MCF 10A (cell line): ENCODE results near the gene SLAMF1. TPM values are rescaled to one million over a fixed set of nuclear protein-coding genes. Genes with fewer than 3 reads are reported as not detected.

Experiments
- BruUV-seq: library from RNA; stranded (reverse); fragments of 400-500 nt; replicated peaks from 2 replicates; lab custom pipeline; 2021; lab: Mats Ljungman, UMichigan
- CTCF ChIA-PET: fragments of 300-600 bp; sonication (Branson Sonifier 250); formaldehyde crosslinking; extraction: SDS; loops from one replicate; lab custom pipeline; 2021; ENCODE audit warnings: antibody characterized with exemption, inconsistent platforms; lab: Yijun Ruan, JAX
- POLR2A ChIA-PET: fragments of 300-600, 350-650 bp; sonication (Branson Sonifier 250); formaldehyde crosslinking; extraction: SDS; loops from one replicate; lab custom pipeline; 2020; ENCODE audit warnings: antibody characterized with exemption, inconsistent platforms; lab: Yijun Ruan, JAX
- DNase-seq: peaks from one replicate; pipeline ENCODE4 v3.0.0-alpha.2; 2018; ENCODE audit not compliant: unreplicated experiment
- H3K27ac Mint-ChIP-seq: one replicate; pipeline ENCODE4 v1.8.0; 2022; ENCODE audit warnings: mild to moderate bottlenecking, low read depth, mixed read lengths; ENCODE audit not compliant: unreplicated experiment
- H3K27me3 Mint-ChIP-seq: one replicate; pipeline ENCODE4 v1.8.0; 2022; ENCODE audit warnings: mixed read lengths; ENCODE audit not compliant: insufficient read depth, unreplicated experiment
- H3K36me3 Mint-ChIP-seq: one replicate; pipeline ENCODE4 v1.8.0; 2022; ENCODE audit warnings: mild to moderate bottlenecking, moderate library complexity, mixed read lengths; ENCODE audit not compliant: insufficient read depth, unreplicated experiment
- H3K4me1 Mint-ChIP-seq: one replicate; pipeline ENCODE4 v1.8.0; 2022; ENCODE audit warnings: mixed read lengths; ENCODE audit not compliant: insufficient read depth, unreplicated experiment
- H3K4me3 Mint-ChIP-seq: one replicate; pipeline ENCODE4 v1.8.0; 2022; ENCODE audit warnings: mild to moderate bottlenecking, moderate library complexity, mixed read lengths; ENCODE audit not compliant: unreplicated experiment
- H3K9me3 Mint-ChIP-seq: one replicate; pipeline ENCODE4 v1.8.0; 2022; ENCODE audit warnings: mixed read lengths; ENCODE audit not compliant: unreplicated experiment
- intact Hi-C: fragments of 100-400 bp; cut with micrococcal nuclease; formaldehyde crosslinking; loops from 2 replicates; pipeline ENCODE4 v1.14.1; 2022
- total RNA-seq: library from RNA; stranded (reverse); gene quantifications from 2 replicates; pipeline ENCODE4 v1.2.3, GENCODE V29; 2022
- TF ChIP-seq, protein P1 (sequence below): fragments of 200-600 bp; IDR thresholded peaks from one replicate; pipeline ENCODE4 v1.8.0; 2022; ENCODE audit warnings: antibody characterized with exemption, mild to moderate bottlenecking; ENCODE audit not compliant: unreplicated experiment

The SLAMF1 gene
- total RNA-seq, 1 experiment from 2014 or later, result not detected

DNA sequence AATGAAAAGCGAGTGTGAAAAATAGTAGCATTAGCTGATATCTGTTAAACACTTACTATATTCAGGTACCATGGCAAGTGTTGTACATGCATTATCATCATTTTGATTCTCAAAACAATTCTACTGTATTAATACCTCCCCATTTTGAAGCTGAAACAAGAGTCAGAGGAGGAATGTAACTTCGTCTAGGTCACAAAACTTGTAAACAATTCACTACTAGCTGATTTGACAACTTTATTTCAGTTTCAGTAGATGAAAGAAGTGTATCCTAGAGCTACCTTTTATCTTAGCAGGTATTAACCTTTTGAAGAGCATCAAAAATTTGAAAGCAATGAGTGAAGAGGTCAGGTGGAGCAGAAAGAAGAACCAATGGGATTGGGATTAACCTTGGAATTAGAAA is 69.2 kb downstream of the SLAMF1 start:
- H3K27me3 Mint-ChIP-seq, result peaks cover 71% of the 10 kb centered on the region
- no peaks in the 10 kb centered on the region for H3K9me3 Mint-ChIP-seq

GRCh38 chr1:160576884-160577283 is 70.0 kb downstream of the SLAMF1 start:
- intact Hi-C loops, result no loop called here
- TF ChIP-seq, protein P1, sequence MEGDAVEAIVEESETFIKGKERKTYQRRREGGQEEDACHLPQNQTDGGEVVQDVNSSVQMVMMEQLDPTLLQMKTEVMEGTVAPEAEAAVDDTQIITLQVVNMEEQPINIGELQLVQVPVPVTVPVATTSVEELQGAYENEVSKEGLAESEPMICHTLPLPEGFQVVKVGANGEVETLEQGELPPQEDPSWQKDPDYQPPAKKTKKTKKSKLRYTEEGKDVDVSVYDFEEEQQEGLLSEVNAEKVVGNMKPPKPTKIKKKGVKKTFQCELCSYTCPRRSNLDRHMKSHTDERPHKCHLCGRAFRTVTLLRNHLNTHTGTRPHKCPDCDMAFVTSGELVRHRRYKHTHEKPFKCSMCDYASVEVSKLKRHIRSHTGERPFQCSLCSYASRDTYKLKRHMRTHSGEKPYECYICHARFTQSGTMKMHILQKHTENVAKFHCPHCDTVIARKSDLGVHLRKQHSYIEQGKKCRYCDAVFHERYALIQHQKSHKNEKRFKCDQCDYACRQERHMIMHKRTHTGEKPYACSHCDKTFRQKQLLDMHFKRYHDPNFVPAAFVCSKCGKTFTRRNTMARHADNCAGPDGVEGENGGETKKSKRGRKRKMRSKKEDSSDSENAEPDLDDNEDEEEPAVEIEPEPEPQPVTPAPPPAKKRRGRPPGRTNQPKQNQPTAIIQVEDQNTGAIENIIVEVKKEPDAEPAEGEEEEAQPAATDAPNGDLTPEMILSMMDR, result no peak
- no TSS peak for BruUV-seq
- DNase-seq, result no peak
- Mint-ChIP-seq H3K9me3 (no peaks in the 10 kb centered on the region), H3K36me3 (no peaks in the 10 kb centered on the region), H3K27ac (no peak overlapping the region), H3K4me3 (no peak overlapping the region), H3K27me3 (peaks cover 69% of the 10 kb centered on the region), H3K4me1 (no peaks in the 10 kb centered on the region)
- ChIA-PET POLR2A (no interaction called here), CTCF (interaction anchor here (1.2 kb wide), 1 partner anchor 99 kb away, joined by 4 read pairs; no protein-coding TSS in a partner anchor)

More for the DNA sequence above, 69.2 kb downstream of the SLAMF1 start:
- ChIA-PET CTCF (interaction anchor here (0.6 kb wide), 3 partner anchors 12 to 276 kb away, joined by 3 to 4 read pairs (median 3); no protein-coding TSS in a partner anchor), POLR2A (no interaction called here)
- TF ChIP-seq, protein P1, result no peak
- no peak overlapping the region for H3K4me3 Mint-ChIP-seq
- BruUV-seq, result no TSS peak
- DNase-seq, result no peak
- intact Hi-C loops, result no loop called here
- no peaks in the 10 kb centered on the region for H3K36me3 Mint-ChIP-seq
- H3K4me1 Mint-ChIP-seq, result no peaks in the 10 kb centered on the region
- no peak overlapping the region for H3K27ac Mint-ChIP-seq

DNA sequence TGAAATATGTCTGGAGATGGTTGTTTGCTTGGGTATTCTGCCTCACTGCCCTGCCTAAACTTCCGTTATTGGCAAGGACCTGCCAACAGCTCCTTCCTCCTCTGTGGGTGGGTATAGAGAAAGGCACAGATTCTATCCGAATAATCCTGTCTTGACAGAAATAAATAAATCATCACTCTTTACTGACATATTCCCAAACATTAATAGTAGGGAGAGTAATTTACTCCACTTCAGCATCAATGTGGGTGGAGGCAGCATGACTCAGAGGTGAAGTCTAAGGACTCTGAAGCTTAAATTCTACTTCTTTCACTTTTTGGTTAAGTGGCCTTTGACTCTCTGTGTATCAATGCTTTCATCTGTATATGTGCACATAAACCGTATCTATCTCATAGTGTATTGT is 70.5 kb downstream of the SLAMF1 start:
- Mint-ChIP-seq H3K9me3 (no peaks in the 10 kb centered on the region), H3K36me3 (no peaks in the 10 kb centered on the region), H3K4me3 (no peak overlapping the region), H3K27ac (no peak overlapping the region), H3K27me3 (peaks cover 69% of the 10 kb centered on the region), H3K4me1 (no peaks in the 10 kb centered on the region)
- ChIA-PET POLR2A (interaction anchor here (1.1 kb wide), 1 partner anchor 12 kb away, joined by 5 read pairs; no protein-coding TSS in a partner anchor), CTCF (interaction anchor here (0.5 to 1.6 kb wide), 3 partner anchors 11 to 314 kb away, joined by 3 to 4 read pairs (median 3); no protein-coding TSS in a partner anchor)
- no peak for DNase-seq
- TF ChIP-seq, protein P1, result no peak
- intact Hi-C loops, result no loop called here
- no TSS peak for BruUV-seq

DNA sequence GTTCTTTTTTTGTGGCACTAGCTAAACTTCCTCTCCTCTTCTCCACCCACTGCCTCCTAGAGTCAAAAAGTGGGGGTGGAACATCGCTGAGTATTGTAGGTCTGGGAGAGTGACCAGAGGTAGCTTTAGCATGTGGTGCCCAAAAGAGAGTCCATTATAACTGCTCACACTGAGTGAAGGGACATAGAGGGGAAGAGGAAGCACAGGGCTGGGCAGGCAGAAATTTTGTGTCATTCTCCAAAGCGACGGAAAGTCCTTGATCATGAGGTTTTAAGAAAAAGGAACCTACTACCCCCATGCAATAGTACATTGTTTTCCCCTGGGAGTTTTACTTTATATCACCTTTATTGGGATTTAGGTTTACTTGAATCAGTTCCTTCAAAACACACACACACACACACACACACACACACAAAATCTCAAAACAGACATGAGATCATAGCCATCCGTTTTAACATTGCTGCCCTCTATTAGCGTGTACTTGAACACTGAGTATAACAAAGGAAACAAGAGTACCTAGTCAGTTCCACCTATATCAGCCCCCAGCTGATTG is 71.7 kb downstream of the SLAMF1 start:
- H3K27ac Mint-ChIP-seq, result no peak overlapping the region
- ChIA-PET POLR2A (interaction anchor here (0.6 to 1.1 kb wide), 2 partner anchors 11 to 16 kb away, joined by 4 to 5 read pairs; no protein-coding TSS in a partner anchor), CTCF (interaction anchor here (0.6 to 1.6 kb wide), 5 partner anchors 11 to 776 kb away, joined by 3 to 5 read pairs (median 3); no protein-coding TSS in a partner anchor)
- no TSS peak for BruUV-seq
- no peaks in the 10 kb centered on the region for H3K36me3 Mint-ChIP-seq
- TF ChIP-seq, protein P1, result no peak
- H3K4me3 Mint-ChIP-seq, result no peak overlapping the region
- H3K9me3 Mint-ChIP-seq, result no peaks in the 10 kb centered on the region
- intact Hi-C loops, result no loop called here
- H3K4me1 Mint-ChIP-seq, result no peaks in the 10 kb centered on the region
- DNase-seq, result no peak
- H3K27me3 Mint-ChIP-seq, result peaks cover 68% of the 10 kb centered on the region
